GM18499 (cell line): ENCODE results near the gene SLC30A7.

ENCODE experiments used
- ATAC-seq: cut with Tn5 transposase; IDR thresholded peaks from one replicate; pipeline ENCODE4 v1.9.1; 2021; ENCODE audit warnings: moderate number of reproducible peaks; ENCODE audit not compliant: insufficient read depth, unreplicated experiment

SLC30A7 gene

DNA sequence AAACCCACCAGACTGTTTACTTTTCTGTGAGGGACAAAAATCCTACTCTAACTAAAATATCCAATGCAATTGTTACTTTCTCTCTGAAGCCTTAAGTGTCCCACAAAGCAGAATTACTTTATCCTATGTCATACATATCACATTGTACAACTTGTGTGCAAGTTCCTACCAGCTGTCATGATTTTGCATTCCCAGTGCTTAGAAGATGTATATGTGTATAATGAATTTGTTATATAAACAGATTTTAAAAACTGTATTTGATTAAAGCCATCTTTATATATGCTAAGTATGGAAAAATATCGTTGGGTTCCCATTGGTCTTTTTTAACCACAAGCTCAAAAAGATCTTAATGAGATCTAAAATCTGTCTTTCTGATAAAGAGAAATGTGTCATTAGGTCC lies 72.7 kb downstream of the SLC30A7 start:
- ATAC-seq, result no peak

- no peak for ATAC-seq
Measured at GRCh38 chr1:100969327-100969726, 73.4 kb downstream of the SLC30A7 start.

GRCh38 chr1:100971021-100971420 lies 75.1 kb downstream of the SLC30A7 start:
- no peak for ATAC-seq

GRCh38 chr1:100972185-100972584 lies 76.3 kb downstream of the SLC30A7 start:
- no peak for ATAC-seq

- no peak for ATAC-seq
Measured at GRCh38 chr1:100976936-100977335, 81.0 kb downstream of the SLC30A7 start.

- ATAC-seq, result no peak
Measured at GRCh38 chr1:100979631-100980030, 83.7 kb downstream of the SLC30A7 start.

- ATAC-seq, result no peak
Measured at GRCh38 chr1:100982793-100983192, 86.9 kb downstream of the SLC30A7 start.

- no peak for ATAC-seq
Measured at GRCh38 chr1:100988121-100988520, 92.2 kb downstream of the SLC30A7 start.

DNA sequence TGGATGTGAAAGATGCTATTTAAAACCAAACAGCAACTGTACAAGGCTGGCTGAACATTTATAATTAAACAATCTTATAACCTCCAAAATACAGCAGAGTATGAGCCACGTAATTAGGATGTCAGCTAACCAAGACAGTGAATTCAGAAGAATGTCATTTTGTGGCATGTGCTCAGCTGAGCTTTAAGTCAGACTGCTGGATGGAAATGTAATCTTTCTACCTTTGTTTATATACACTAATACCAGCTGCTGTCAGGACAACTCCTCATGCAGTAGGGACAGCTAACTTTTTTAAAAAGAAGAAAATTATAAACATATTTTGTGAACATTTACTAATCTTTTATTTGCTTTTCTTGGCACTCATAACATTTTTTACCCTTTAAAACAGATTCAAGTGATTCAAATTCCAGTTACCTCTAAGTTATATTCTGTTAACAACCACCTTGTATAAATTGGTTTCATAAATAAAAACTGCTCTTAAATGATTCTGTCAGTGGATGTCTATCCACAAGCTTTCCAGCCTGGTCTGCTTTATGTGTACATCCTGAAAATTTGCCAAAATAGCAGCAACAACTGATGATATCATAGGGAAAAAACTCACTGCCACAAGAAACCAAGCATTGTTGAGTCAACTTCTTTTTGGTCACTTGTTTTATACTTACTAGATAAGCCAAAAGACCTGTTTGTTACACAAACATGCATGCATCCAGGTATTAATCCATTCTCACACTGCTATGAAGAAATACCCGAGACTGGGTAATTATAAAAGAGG lies 93.6 kb downstream of the SLC30A7 start:
- ATAC-seq, result no peak

DNA sequence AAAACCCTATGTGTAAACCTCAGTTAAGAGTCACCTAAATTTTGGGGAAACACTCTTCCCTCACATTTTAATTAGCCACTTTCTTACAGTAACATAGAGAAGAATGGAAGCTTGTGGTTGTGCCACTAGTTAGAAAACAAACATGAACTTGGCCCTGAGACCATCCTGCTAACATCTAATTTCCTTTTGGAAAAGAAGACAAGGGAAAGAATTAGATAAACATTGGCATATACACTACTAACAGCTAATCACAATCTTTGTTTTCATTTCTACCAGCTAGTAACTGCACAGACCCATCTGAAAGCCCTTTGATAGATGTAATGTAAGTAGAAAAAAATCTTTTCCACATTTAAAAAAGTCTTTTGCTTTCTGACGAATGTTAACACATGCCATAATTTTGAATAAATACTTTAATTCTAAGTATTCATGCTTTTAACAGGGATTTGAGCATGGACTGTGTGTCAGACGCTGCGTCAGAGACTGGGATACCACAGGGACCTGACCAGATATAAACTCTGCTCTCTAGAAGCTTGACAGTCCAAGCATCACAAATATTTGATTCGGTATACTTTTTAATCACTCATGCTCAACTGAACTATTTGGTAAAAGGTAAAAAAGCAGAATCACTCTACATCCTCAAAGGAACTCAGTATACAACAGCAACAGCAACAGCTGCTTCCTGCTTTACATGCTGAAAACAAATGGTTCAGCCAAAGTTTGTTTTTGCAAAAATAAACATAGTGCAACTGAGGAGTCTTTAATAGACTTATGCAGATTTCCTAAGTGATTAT lies 99.5 kb downstream of the SLC30A7 start:
- no peak for ATAC-seq

- no peak for ATAC-seq
Measured at GRCh38 chr1:100998426-100998825, 102.5 kb downstream of the SLC30A7 start.

- ATAC-seq, result no peak
Measured at GRCh38 chr1:101000131-101000873, 104.4 kb downstream of the SLC30A7 start.

DNA sequence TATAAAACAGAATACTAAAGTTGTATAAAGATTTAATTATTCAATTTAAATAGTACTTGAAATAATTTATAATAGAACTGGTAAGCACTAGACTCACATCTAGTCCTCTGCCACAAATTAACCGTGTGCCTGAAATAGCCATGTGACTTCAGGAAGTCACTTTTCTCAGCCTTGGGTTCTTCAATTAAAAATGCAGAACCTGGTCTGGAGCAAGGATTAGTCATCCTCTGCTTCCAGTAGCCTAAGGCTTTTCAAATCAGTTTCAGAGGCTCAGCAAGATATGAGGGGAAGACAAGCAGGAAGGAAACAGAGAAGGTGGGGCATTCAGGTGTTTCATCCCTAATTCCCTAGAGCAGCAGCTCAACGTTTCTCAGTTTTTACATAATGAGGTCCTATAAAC lies 106.7 kb downstream of the SLC30A7 start:
- no peak for ATAC-seq

- no peak for ATAC-seq
Measured at GRCh38 chr1:101003012-101003650, 107.2 kb downstream of the SLC30A7 start.

DNA sequence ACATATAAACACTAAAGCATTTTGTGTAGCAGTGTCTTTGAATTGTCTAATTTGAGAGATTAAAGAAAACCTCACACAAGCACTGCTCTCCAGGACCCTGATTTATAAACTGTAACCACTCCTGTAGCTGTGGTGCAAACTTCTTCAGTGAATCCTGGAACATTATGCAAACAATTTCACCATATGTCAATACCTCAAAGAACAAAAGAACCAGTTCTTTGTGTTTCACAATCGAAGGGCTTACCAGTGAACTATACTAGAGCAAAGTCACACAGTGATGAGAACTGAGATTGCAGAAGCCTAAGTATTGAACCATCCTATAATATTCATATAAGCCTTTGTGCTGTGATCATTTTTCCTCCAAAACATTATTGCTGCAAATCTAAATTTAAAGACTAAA lies 108.2 kb downstream of the SLC30A7 start:
- ATAC-seq, result peak; percentile 49

GRCh38 chr1:101004670-101005069 lies 108.8 kb downstream of the SLC30A7 start:
- no peak for ATAC-seq

GRCh38 chr1:101005183-101005582 lies 109.3 kb downstream of the SLC30A7 start:
- no peak for ATAC-seq

- ATAC-seq, result no peak
Measured at GRCh38 chr1:101005871-101006270, 110.0 kb downstream of the SLC30A7 start.

DNA sequence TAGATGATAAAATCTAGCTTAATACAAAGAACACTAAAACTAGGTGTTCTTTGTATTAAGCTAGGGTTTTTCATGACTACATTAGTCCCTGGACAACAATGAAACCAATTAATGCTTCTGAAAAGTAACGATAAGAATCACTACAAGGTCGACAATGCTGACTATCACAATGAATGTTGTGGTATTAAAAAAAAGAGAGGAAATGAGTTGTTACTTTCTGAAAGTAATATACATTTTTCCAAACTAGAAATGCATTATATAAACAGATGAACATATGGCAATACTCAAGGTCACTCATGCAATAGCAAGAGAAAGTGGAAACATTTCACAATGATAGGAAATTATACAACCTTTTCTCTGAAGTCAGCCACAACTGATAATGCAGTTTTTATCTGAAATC lies 110.7 kb downstream of the SLC30A7 start:
- no peak for ATAC-seq

GRCh38 chr1:101008229-101008834 lies 112.4 kb downstream of the SLC30A7 start:
- ATAC-seq, result no peak
